Central memory CD8-positive, alpha-beta T cell (primary cell): ENCODE measurements around the gene PLIN3.
"Not testable (repeated sequence)": the region's sequence is repeated elsewhere in the genome, so short reads cannot be mapped to it uniquely, and the experiment has no call there.

Source experiments
- ATAC-seq: fragments of 150-1000 bp; cut with Tn5 transposase; replicated peaks from 2 replicates; pipeline ENCODE4 v1.10.0; 2022; ENCODE audit warnings: mild to moderate bottlenecking, moderate FRiP score, moderate number of reproducible peaks; ENCODE audit not compliant: poor library complexity, severe bottlenecking; ENCODE audit errors: extremely low read depth
- DNase-seq, 2 donors: peaks; one replicate each; pipeline ENCODE4 v3.0.0; 2021; ENCODE audit warnings: low spot score in 2 of 2
- H3K27ac Mint-ChIP-seq: one replicate; pipeline ENCODE4 v1.8.0; 2022; ENCODE audit warnings: low read depth, mild to moderate bottlenecking, moderate library complexity, mixed read lengths
- H3K27me3 Mint-ChIP-seq: one replicate; pipeline ENCODE4 v1.8.0; 2022; ENCODE audit warnings: mixed read lengths
- H3K36me3 Mint-ChIP-seq: one replicate; pipeline ENCODE4 v1.8.0; 2022; ENCODE audit warnings: mild to moderate bottlenecking, moderate library complexity, mixed read lengths; ENCODE audit not compliant: insufficient read depth
- H3K4me1 Mint-ChIP-seq: one replicate; pipeline ENCODE4 v1.8.0; 2022; ENCODE audit warnings: mixed read lengths
- H3K4me3 Mint-ChIP-seq: one replicate; pipeline ENCODE4 v1.8.0; 2022; ENCODE audit warnings: mild to moderate bottlenecking, moderate library complexity, mixed read lengths
- H3K9me3 Mint-ChIP-seq: one replicate; pipeline ENCODE4 v1.8.0; 2022; ENCODE audit warnings: mixed read lengths

The PLIN3 gene

GRCh38 chr19:4830768-4831265, 36.6 kb downstream of the PLIN3 start:
- peaks cover 23% of the 10 kb centered on the region for H3K4me1 Mint-ChIP-seq
- no peaks in the 10 kb centered on the region for H3K27me3 Mint-ChIP-seq
- H3K4me3 Mint-ChIP-seq = peak overlapping the region; percentile 93
- H3K9me3 Mint-ChIP-seq = no peaks in the 10 kb centered on the region
- ATAC-seq = no peak
- peaks cover 11% of the 10 kb centered on the region for H3K36me3 Mint-ChIP-seq
- peak overlapping the region; percentile 95 for H3K27ac Mint-ChIP-seq
- no peak for DNase-seq

GRCh38 chr19:4830332-4830731, 37.1 kb downstream of the PLIN3 start:
- ATAC-seq = no peak
- DNase-seq = no peak
- Mint-ChIP-seq H3K36me3 (peaks cover 11% of the 10 kb centered on the region), H3K27me3 (no peaks in the 10 kb centered on the region), H3K27ac (peak overlapping the region; percentile 95), H3K4me3 (peak overlapping the region; percentile 93), H3K4me1 (peaks cover 23% of the 10 kb centered on the region), H3K9me3 (no peaks in the 10 kb centered on the region)

GRCh38 chr19:4829001-4829712, 38.3 kb downstream of the PLIN3 start:
- peaks cover 23% of the 10 kb centered on the region for H3K4me1 Mint-ChIP-seq
- H3K27ac Mint-ChIP-seq = peak overlapping the region; percentile 95
- no peak for DNase-seq
- H3K9me3 Mint-ChIP-seq = no peaks in the 10 kb centered on the region
- ATAC-seq = no peak
- H3K36me3 Mint-ChIP-seq = peaks cover 10% of the 10 kb centered on the region
- no peaks in the 10 kb centered on the region for H3K27me3 Mint-ChIP-seq
- peak overlapping the region; percentile 41 for H3K4me3 Mint-ChIP-seq

- Mint-ChIP-seq H3K9me3 (no peaks in the 10 kb centered on the region), H3K27ac (no peak overlapping the region), H3K27me3 (no peaks in the 10 kb centered on the region), H3K36me3 (peaks cover 12% of the 10 kb centered on the region), H3K4me3 (no peak overlapping the region), H3K4me1 (no peaks in the 10 kb centered on the region)
- ATAC-seq = no peak
- no peak for DNase-seq
Observed at GRCh38 chr19:4823577-4823976, 43.9 kb downstream of the PLIN3 start.

- peaks cover 14% of the 10 kb centered on the region for H3K36me3 Mint-ChIP-seq
- not testable (repeated sequence) for H3K27ac Mint-ChIP-seq, ATAC-seq, DNase-seq, H3K27me3 Mint-ChIP-seq, H3K4me1 Mint-ChIP-seq, H3K4me3 Mint-ChIP-seq, H3K9me3 Mint-ChIP-seq
Observed at GRCh38 chr19:4822354-4822753, 45.1 kb downstream of the PLIN3 start.

- DNase-seq = no peak
- Mint-ChIP-seq H3K27ac (no peak overlapping the region), H3K27me3 (no peaks in the 10 kb centered on the region), H3K9me3 (no peaks in the 10 kb centered on the region), H3K4me3 (no peak overlapping the region), H3K36me3 (peaks cover 14% of the 10 kb centered on the region), H3K4me1 (no peaks in the 10 kb centered on the region)
- ATAC-seq = no peak
Observed at GRCh38 chr19:4821265-4821664, 46.2 kb downstream of the PLIN3 start.

- DNase-seq (no peak), ATAC-seq (no peak)
- H3K27ac Mint-ChIP-seq = no peak overlapping the region
- no peaks in the 10 kb centered on the region for H3K27me3 Mint-ChIP-seq
- H3K4me1 Mint-ChIP-seq = peaks cover 11% of the 10 kb centered on the region
- no peaks in the 10 kb centered on the region for H3K9me3 Mint-ChIP-seq
- no peak overlapping the region for H3K4me3 Mint-ChIP-seq
- peaks cover 18% of the 10 kb centered on the region for H3K36me3 Mint-ChIP-seq
Observed at GRCh38 chr19:4817467-4818277, 49.8 kb downstream of the PLIN3 start.

- no peak for ATAC-seq
- Mint-ChIP-seq H3K36me3 (peaks cover 15% of the 10 kb centered on the region), H3K27ac (no peak overlapping the region), H3K9me3 (no peaks in the 10 kb centered on the region), H3K4me3 (no peak overlapping the region), H3K27me3 (no peaks in the 10 kb centered on the region), H3K4me1 (peaks cover 12% of the 10 kb centered on the region)
- DNase-seq = no peak
Observed at GRCh38 chr19:4816950-4817278, 50.6 kb downstream of the PLIN3 start.

GRCh38 chr19:4816202-4816949, 51.1 kb downstream of the PLIN3 start:
- no peaks in the 10 kb centered on the region for H3K9me3 Mint-ChIP-seq
- no peak overlapping the region for H3K27ac Mint-ChIP-seq
- H3K4me1 Mint-ChIP-seq = peaks cover 17% of the 10 kb centered on the region
- H3K27me3 Mint-ChIP-seq = no peaks in the 10 kb centered on the region
- ATAC-seq (no peak), DNase-seq (no peak)
- H3K36me3 Mint-ChIP-seq = peaks cover 14% of the 10 kb centered on the region
- no peak overlapping the region for H3K4me3 Mint-ChIP-seq

- H3K27me3 Mint-ChIP-seq = no peaks in the 10 kb centered on the region
- peak; percentile 86 for ATAC-seq
- peak overlapping the region; percentile 50 for H3K27ac Mint-ChIP-seq
- peaks cover 12% of the 10 kb centered on the region for H3K36me3 Mint-ChIP-seq
- peak overlapping the region; percentile 68 for H3K4me3 Mint-ChIP-seq
- H3K9me3 Mint-ChIP-seq = no peaks in the 10 kb centered on the region
- peaks cover 19% of the 10 kb centered on the region for H3K4me1 Mint-ChIP-seq
- peak; percentile 52 to 55 for DNase-seq
Observed at GRCh38 chr19:4815426-4816201, 51.9 kb downstream of the PLIN3 start.

- H3K27me3 Mint-ChIP-seq = no peaks in the 10 kb centered on the region
- H3K27ac Mint-ChIP-seq = peak overlapping the region; percentile 50
- H3K4me3 Mint-ChIP-seq = peak overlapping the region; percentile 68
- peaks cover 12% of the 10 kb centered on the region for H3K36me3 Mint-ChIP-seq
- no peaks in the 10 kb centered on the region for H3K9me3 Mint-ChIP-seq
- DNase-seq (no peak), ATAC-seq (no peak)
- H3K4me1 Mint-ChIP-seq = peaks cover 21% of the 10 kb centered on the region
Observed at GRCh38 chr19:4814625-4815425, 52.6 kb downstream of the PLIN3 start.
